ENCODE measurements around the gene NDUFS1. TPM values are rescaled to one million over a fixed set of nuclear protein-coding genes. Genes with fewer than 3 reads are reported as not detected.

Gene NDUFS1
- total and polyA plus RNA-seq, 2 of the 4 experiments (the other 2 are of a cell fraction), result 72.1 to 118 TPM

- no peak overlapping the region for H3K14ac ChIP-seq (replicated peaks; ENCODE audit: low read depth, low read length)
- H3K27me3 ChIP-seq (ENCODE audit: control insufficient read depth, insufficient read depth, low read length), result no peaks in the 10 kb centered on the region
- H3K9me1 ChIP-seq (ENCODE audit: insufficient read depth, low read length), result no peaks in the 10 kb centered on the region
- H2AFZ ChIP-seq (replicated peaks; ENCODE audit: low read length, poor library complexity), result no peak overlapping the region
- no peak overlapping the region for H2BK120ac ChIP-seq (ENCODE audit: low read depth, low read length)
- H3K36me3 ChIP-seq (ENCODE audit: control insufficient read depth, insufficient read depth, low read length), result peaks cover 6% of the 10 kb centered on the region
- ATAC-seq (ENCODE audit: low read depth), result peak; percentile 31
- no peak overlapping the region for H4K5ac ChIP-seq (ENCODE audit: low read depth, low read length)
- no peak overlapping the region for H2BK15ac ChIP-seq (ENCODE audit: low read depth, low read length)
- no peak overlapping the region for H3K27ac ChIP-seq (ENCODE audit: insufficient read depth, low read length)
- DNase-seq, result peak; percentile 45
- intact Hi-C loops (cut with micrococcal nuclease) (no loop called here), in situ Hi-C loops (cut with MboI; ENCODE audit: low sequenced_read_pairs) (no loop called here), dilution Hi-C loops (cut with HindIII; ENCODE audit: low sequenced_read_pairs, unreplicated experiment) (no loop called here)
- no peak overlapping the region for H2AK5ac ChIP-seq (ENCODE audit: low read depth, low read length)
- CTCF ChIA-PET, result no interaction called here
- H3K4me2 ChIP-seq (ENCODE audit: low read depth, low read length), result no peak overlapping the region
- H3K9me3 ChIP-seq (ENCODE audit: control insufficient read depth, insufficient read depth, low read length), result no peaks in the 10 kb centered on the region
- 94% methylated on average over 2 of the region's 7 CpGs; no CpG with 5 or more reads in 1 of the 2 experiments for WGBS, 2 experiments (ENCODE audit: extremely low coverage in 2 of 2, insufficient read length in 1 of 2)
- BruUV-seq (replicated peaks), result no TSS peak
- H3K4me3 ChIP-seq (ENCODE audit: insufficient read depth, low read depth, low read length), result no peak overlapping the region
- POLR2A ChIA-PET (ENCODE audit: unreplicated experiment), result no interaction called here
- no peak overlapping the region for H2BK20ac ChIP-seq (ENCODE audit: low read depth, low read length)
- H3K4ac ChIP-seq (ENCODE audit: low read depth, low read length), result no peak overlapping the region
- no peaks in the 10 kb centered on the region for H4K20me1 ChIP-seq (ENCODE audit: insufficient read depth, low read length)
- no peak overlapping the region for H3K18ac ChIP-seq (ENCODE audit: low read depth, low read length)
- no peaks in the 10 kb centered on the region for H3K79me1 ChIP-seq (ENCODE audit: low read depth in 1 of 2, low read length in 2 of 2)
- no peak overlapping the region for H3K23ac ChIP-seq (ENCODE audit: low read depth, low read length)
- no peak overlapping the region for H2AK9ac ChIP-seq (replicated peaks; ENCODE audit: low read depth, low read length, poor library complexity)
- no peak overlapping the region for H4K91ac ChIP-seq (ENCODE audit: insufficient read depth, low read depth, low read length)
- H2BK5ac ChIP-seq (ENCODE audit: low read depth, low read length, poor library complexity, severe bottlenecking), result no peak overlapping the region
- no peak overlapping the region for H3K9ac ChIP-seq (ENCODE audit: low read depth, low read length)
- H4K8ac ChIP-seq (ENCODE audit: low read depth in 2 of 2, low read length in 2 of 2), result no peak overlapping the region
- H3K56ac ChIP-seq (ENCODE audit: extremely low read depth, insufficient read depth, low read length), result no peak overlapping the region
- TF ChIP-seq CEBPB (IDR thresholded peaks at IDR 0.05; ENCODE audit: low read depth, low read length) (peak; percentile 67), FOS (IDR thresholded peaks at IDR 0.05; ENCODE audit: low read depth, low read length) (no peak)
- peaks cover 2% of the 10 kb centered on the region for H3K4me1 ChIP-seq (ENCODE audit: control insufficient read depth, insufficient read depth, low read length)
Observed at GRCh38 chr2:206112846-206113547, 46.2 kb downstream of the NDUFS1 start.

Data from IMR-90 (cell line).